Keratinocyte (primary cell): ENCODE results near the gene NT5C3A. TPM values are rescaled to one million over a fixed set of nuclear protein-coding genes. Genes with fewer than 3 reads are reported as not detected.

Experiments
- DNase-seq: peaks from one replicate; pipeline ENCODE4 v3.0.0-alpha.2; 2011; ENCODE audit warnings: low read depth, missing footprints, low spot score
- FAIRE-seq: peaks from 2 replicates; lab custom pipeline; 2011; peaks lifted over from hg19 to GRCh38; lab: Jason Lieb, UNC
- H2AFZ ChIP-seq: 2 replicates; pipeline ENCODE4 v1.6.0; 2012; ENCODE audit warnings: low read length, control low read depth, inconsistent platforms; ENCODE audit not compliant: control insufficient read depth
- H3K27ac ChIP-seq: 2 replicates; pipeline ENCODE4 v1.5.1; 2011; ENCODE audit warnings: low read length; ENCODE audit not compliant: control insufficient read depth, insufficient read depth
- H3K27me3 ChIP-seq: 3 replicates; pipeline ENCODE4 v1.6.0; 2011; ENCODE audit warnings: low read length; ENCODE audit not compliant: control insufficient read depth, insufficient read depth; ENCODE audit errors: extremely low read depth
- H3K36me3 ChIP-seq, 2 experiments: 2 replicates in 1 of 2; 3 replicates in 1 of 2; pipeline ENCODE4 v1.5.1; 2011; ENCODE audit warnings: low read length in 2 of 2, mild to moderate bottlenecking in 1 of 2; ENCODE audit not compliant: control insufficient read depth in 2 of 2, insufficient read depth in 2 of 2; ENCODE audit errors: extremely low read depth in 1 of 2
- H3K4me1 ChIP-seq: 3 replicates; pipeline ENCODE4 v1.5.1; 2011; ENCODE audit warnings: low read length; ENCODE audit not compliant: control insufficient read depth, insufficient read depth; ENCODE audit errors: extremely low read depth
- H3K4me2 ChIP-seq: 3 replicates; pipeline ENCODE4 v1.6.0; 2011; ENCODE audit warnings: low read depth, low read length; ENCODE audit not compliant: control insufficient read depth, insufficient read depth; ENCODE audit errors: extremely low read depth
- H3K4me3 ChIP-seq, 3 experiments: fragments of 200-600 bp in 1 of 3; sonication (generic) in 1 of 3; 2 replicates in 2 of 3; 3 replicates in 1 of 3; pipeline ENCODE4 v1.5.1; 2011 to 2016; ENCODE audit warnings: low read length in 3 of 3, mild to moderate bottlenecking in 3 of 3, control low read depth in 2 of 3, inconsistent platforms in 1 of 3, low read depth in 1 of 3, mixed read lengths in 1 of 3, mixed run types in 1 of 3, moderate library complexity in 1 of 3; ENCODE audit not compliant: control insufficient read depth in 2 of 3, insufficient read depth in 2 of 3; ENCODE audit errors: extremely low read depth in 1 of 3
- H3K79me2 ChIP-seq: 2 replicates; pipeline ENCODE4 v1.6.0; 2012; ENCODE audit warnings: low read length; ENCODE audit not compliant: control insufficient read depth, insufficient read depth
- H3K9ac ChIP-seq: 3 replicates; pipeline ENCODE4 v1.6.0; 2011; ENCODE audit warnings: low read length; ENCODE audit not compliant: control insufficient read depth, insufficient read depth; ENCODE audit errors: extremely low read depth
- H3K9me1 ChIP-seq: 3 replicates; pipeline ENCODE4 v1.6.0; 2011; ENCODE audit warnings: low read length; ENCODE audit not compliant: control insufficient read depth, insufficient read depth; ENCODE audit errors: extremely low read depth
- H3K9me3 ChIP-seq: 2 replicates; pipeline ENCODE4 v1.5.1; 2012; ENCODE audit warnings: low read depth, low read length; ENCODE audit not compliant: control insufficient read depth
- H4K20me1 ChIP-seq: 3 replicates; pipeline ENCODE4 v1.6.0; 2011; ENCODE audit warnings: low read length; ENCODE audit not compliant: control insufficient read depth, insufficient read depth; ENCODE audit errors: extremely low read depth
- EZH2 ChIP-seq: IDR thresholded peaks from one replicate; pipeline ENCODE4 v1.6.1; 2012; ENCODE audit warnings: inconsistent platforms, mild to moderate bottlenecking, low read length, moderate library complexity
- dilution Hi-C: fragments of 300-500 bp; cut with MboI; formaldehyde crosslinking; loops from one replicate; pipeline ENCODE4 v1.7.0; 2020; ENCODE audit warnings: low sequenced_read_pairs; ENCODE audit not compliant: extremely low pct_ligation_motif_present
- polyA plus RNA-seq, 5 experiments: library from polyadenylated mRNA; depleted of rRNA in 3 of 5; stranded (reverse) in 3 of 5; stranded (forward) in 1 of 5; unstranded in 1 of 5; fragments of >200 nt; gene quantifications; 1 replicate in 1 of 5; 2 replicates in 3 of 5; 3 replicates in 1 of 5; pipeline versions ENCODE4 v1.2.1 to v1.2.3, GENCODE V29; 2011 to 2012; ENCODE audit warnings: missing spikeins in 2 of 5, low read depth in 1 of 5, low replicate concordance in 1 of 5
- TF ChIP-seq, protein P1 (sequence below), 3 experiments: IDR thresholded peaks in 1 of 3; conservative IDR thresholded peaks in 1 of 3; optimal IDR thresholded peaks in 1 of 3; 2 replicates in 2 of 3; 3 replicates in 1 of 3; pipeline versions ENCODE3 to v1.5.1; 2011; ENCODE audit warnings: low read length in 3 of 3, mild to moderate bottlenecking in 3 of 3, moderate library complexity in 2 of 3, control low read depth in 1 of 3, inconsistent platforms in 1 of 3; ENCODE audit not compliant: insufficient read depth in 2 of 3; ENCODE audit errors: extremely low read depth in 1 of 3

Gene NT5C3A
- polyA plus RNA-seq, 1 donor (not counting 4 experiments of a cell fraction or from before 2014, with no cell fraction given), result 30.5 TPM

DNA sequence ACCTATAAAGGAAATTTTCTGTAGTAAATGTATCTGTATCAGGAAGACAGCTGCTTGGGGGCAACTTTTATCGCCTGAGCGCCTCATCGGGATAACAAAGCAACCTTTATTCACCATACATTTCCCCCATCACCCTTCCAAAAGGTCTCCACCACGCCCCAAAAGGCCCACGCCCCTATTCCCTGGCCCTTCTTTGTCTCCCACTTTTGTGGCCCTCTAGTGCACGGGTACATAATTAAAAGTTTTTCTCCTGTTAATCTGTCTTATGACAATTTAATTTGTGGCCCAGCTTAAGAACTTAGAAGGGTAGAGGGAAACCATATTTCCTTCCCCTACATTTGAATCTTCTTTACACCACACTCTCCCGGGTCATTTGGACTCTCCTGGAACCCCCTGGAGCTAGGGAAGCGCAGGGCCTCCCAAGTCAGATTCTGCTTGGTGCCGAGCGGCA, 46.0 kb upstream of the NT5C3A start:
- H3K4me1 ChIP-seq, result peaks cover 12% of the 10 kb centered on the region
- DNase-seq, result no peak
- no peaks in the 10 kb centered on the region for H3K9me1 ChIP-seq
- TF ChIP-seq EZH2, result no peak
- TF ChIP-seq, protein P1, sequence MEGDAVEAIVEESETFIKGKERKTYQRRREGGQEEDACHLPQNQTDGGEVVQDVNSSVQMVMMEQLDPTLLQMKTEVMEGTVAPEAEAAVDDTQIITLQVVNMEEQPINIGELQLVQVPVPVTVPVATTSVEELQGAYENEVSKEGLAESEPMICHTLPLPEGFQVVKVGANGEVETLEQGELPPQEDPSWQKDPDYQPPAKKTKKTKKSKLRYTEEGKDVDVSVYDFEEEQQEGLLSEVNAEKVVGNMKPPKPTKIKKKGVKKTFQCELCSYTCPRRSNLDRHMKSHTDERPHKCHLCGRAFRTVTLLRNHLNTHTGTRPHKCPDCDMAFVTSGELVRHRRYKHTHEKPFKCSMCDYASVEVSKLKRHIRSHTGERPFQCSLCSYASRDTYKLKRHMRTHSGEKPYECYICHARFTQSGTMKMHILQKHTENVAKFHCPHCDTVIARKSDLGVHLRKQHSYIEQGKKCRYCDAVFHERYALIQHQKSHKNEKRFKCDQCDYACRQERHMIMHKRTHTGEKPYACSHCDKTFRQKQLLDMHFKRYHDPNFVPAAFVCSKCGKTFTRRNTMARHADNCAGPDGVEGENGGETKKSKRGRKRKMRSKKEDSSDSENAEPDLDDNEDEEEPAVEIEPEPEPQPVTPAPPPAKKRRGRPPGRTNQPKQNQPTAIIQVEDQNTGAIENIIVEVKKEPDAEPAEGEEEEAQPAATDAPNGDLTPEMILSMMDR (optimal IDR thresholded peaks at IDR 0.05 in 1 of 3, IDR thresholded peaks at IDR 0.05 in 1 of 3, conservative IDR thresholded peaks at IDR 0.05 in 1 of 3; ENCODE audit: extremely low read depth in 1 of 3, insufficient read depth in 2 of 3, low read length in 3 of 3), result peak in 1 of 3 experiments; percentile 8
- no peaks in the 10 kb centered on the region for H3K36me3 ChIP-seq
- no peaks in the 10 kb centered on the region for H4K20me1 ChIP-seq
- H3K9me3 ChIP-seq, result no peaks in the 10 kb centered on the region
- H3K27ac ChIP-seq, result peak overlapping the region; percentile 71
- no peak for FAIRE-seq
- peak overlapping the region; percentile 97 for H3K4me2 ChIP-seq
- H3K9ac ChIP-seq, result peak overlapping the region; percentile 84
- H3K4me3 ChIP-seq, result peak overlapping the region; percentile 63 to 92 (median 88)
- no peaks in the 10 kb centered on the region for H3K27me3 ChIP-seq
- H2AFZ ChIP-seq, result peak overlapping the region; percentile 76
- dilution Hi-C loops, result no loop called here
- H3K79me2 ChIP-seq, result peaks cover 52% of the 10 kb centered on the region

- Histone ChIP-seq H3K79me2 (peaks cover 62% of the 10 kb centered on the region), H3K9me3 (no peaks in the 10 kb centered on the region), H2AFZ (no peak overlapping the region), H3K9ac (peak overlapping the region; percentile 84), H3K36me3 (peaks cover 3 to 9% of the 10 kb centered on the region in 2 experiments), H3K27ac (peak overlapping the region; percentile 71), H3K4me1 (peaks cover 12% of the 10 kb centered on the region), H3K4me2 (peak overlapping the region; percentile 97), H3K4me3 (peak overlapping the region in 2 of 3 experiments; percentile 88 to 92), H4K20me1 (no peaks in the 10 kb centered on the region), H3K27me3 (no peaks in the 10 kb centered on the region), H3K9me1 (no peaks in the 10 kb centered on the region)
- dilution Hi-C loops, result no loop called here
- FAIRE-seq (peak; percentile 51), DNase-seq (no peak)
- TF ChIP-seq, protein P1 (optimal IDR thresholded peaks at IDR 0.05 in 1 of 3, IDR thresholded peaks at IDR 0.05 in 1 of 3, conservative IDR thresholded peaks at IDR 0.05 in 1 of 3; ENCODE audit: extremely low read depth in 1 of 3, insufficient read depth in 2 of 3, low read length in 3 of 3), result peak; percentile 22 to 58 (median 25)
- no peak for TF ChIP-seq EZH2
Observed at GRCh38 chr7:33107136-33108066, 44.8 kb upstream of the NT5C3A start.
